Breast epithelium (tissue), 4 donors: ENCODE measurements around the gene PROS1. TPM values are rescaled to one million over a fixed set of nuclear protein-coding genes. Genes with fewer than 3 reads are reported as not detected.

ENCODE experiments used
- DNase-seq, 2 donors: peaks; one replicate each; pipeline ENCODE4 v3.0.0-alpha.2; 2019; ENCODE audit warnings: low spot score in 2 of 2
- H3K27ac ChIP-seq, 2 donors: fragments of 200-600 bp; sonication (generic) in 1 of 2; one replicate each; pipeline ENCODE4 v1.5.1; 2016 to 2019; ENCODE audit warnings: mild to moderate bottlenecking in 1 of 2
- H3K27me3 ChIP-seq, 2 donors: fragments of 200-600 bp; sonication (generic) in 1 of 2; one replicate each; pipeline versions ENCODE4 v1.5.1 to v1.6.0; 2017 to 2019; ENCODE audit warnings: control low read depth in 1 of 2, mild to moderate bottlenecking in 1 of 2
- H3K36me3 ChIP-seq: fragments of 200-600 bp; one replicate; pipeline ENCODE4 v1.5.1; 2019
- H3K4me1 ChIP-seq, 2 donors: fragments of 200-600 bp; sonication (generic); one replicate each; pipeline ENCODE4 v1.5.1; 2016 to 2019; ENCODE audit warnings: control low read depth in 1 of 2
- H3K4me3 ChIP-seq, 3 donors: fragments of 200-600 bp; sonication (generic); 1 replicate in 2 of 3; 2 replicates in 1 of 3; pipeline ENCODE4 v1.5.1; 2016 to 2019; ENCODE audit warnings: mild to moderate bottlenecking in 3 of 3, moderate library complexity in 2 of 3
- H3K9me3 ChIP-seq, 2 donors: fragments of 200-600 bp; sonication (generic) in 1 of 2; one replicate each; pipeline ENCODE4 v1.5.1; 2016 to 2019; ENCODE audit warnings: control low read depth in 1 of 2
- POLR2A ChIP-seq: fragments of 450-650 bp; IDR thresholded peaks from one replicate; pipeline ENCODE4 v1.6.1; 2016; ENCODE audit warnings: antibody characterized with exemption, mild to moderate bottlenecking, moderate library complexity
- POLR2AphosphoS5 ChIP-seq, 3 donors: sonication (generic); formaldehyde crosslinking; IDR thresholded peaks; one replicate each; pipeline ENCODE4 v1.6.1; 2017; ENCODE audit warnings: antibody characterized with exemption in 3 of 3
- intact Hi-C: fragments of 100-400 bp; cut with DNase I; formaldehyde crosslinking; loops from one replicate; pipeline ENCODE4 v1.15.1; 2023; ENCODE audit warnings: low total_unique reads
- total RNA-seq, 3 donors: library from RNA; depleted of rRNA; stranded (reverse); fragments of >200 nt; gene quantifications; one replicate each; pipeline ENCODE4 v1.1.0, GENCODE V29; 2016
- TF ChIP-seq, protein P1 (sequence below), 3 donors: fragments of 450-650 bp; IDR thresholded peaks; one replicate each; pipeline ENCODE4 v1.5.1; 2016 to 2017; ENCODE audit warnings: antibody characterized with exemption in 3 of 3, mild to moderate bottlenecking in 3 of 3, moderate library complexity in 3 of 3

The PROS1 gene
- total RNA-seq: 10 to 100 TPM; 65.4 to 74.4 (median 65.7) TPM

DNA sequence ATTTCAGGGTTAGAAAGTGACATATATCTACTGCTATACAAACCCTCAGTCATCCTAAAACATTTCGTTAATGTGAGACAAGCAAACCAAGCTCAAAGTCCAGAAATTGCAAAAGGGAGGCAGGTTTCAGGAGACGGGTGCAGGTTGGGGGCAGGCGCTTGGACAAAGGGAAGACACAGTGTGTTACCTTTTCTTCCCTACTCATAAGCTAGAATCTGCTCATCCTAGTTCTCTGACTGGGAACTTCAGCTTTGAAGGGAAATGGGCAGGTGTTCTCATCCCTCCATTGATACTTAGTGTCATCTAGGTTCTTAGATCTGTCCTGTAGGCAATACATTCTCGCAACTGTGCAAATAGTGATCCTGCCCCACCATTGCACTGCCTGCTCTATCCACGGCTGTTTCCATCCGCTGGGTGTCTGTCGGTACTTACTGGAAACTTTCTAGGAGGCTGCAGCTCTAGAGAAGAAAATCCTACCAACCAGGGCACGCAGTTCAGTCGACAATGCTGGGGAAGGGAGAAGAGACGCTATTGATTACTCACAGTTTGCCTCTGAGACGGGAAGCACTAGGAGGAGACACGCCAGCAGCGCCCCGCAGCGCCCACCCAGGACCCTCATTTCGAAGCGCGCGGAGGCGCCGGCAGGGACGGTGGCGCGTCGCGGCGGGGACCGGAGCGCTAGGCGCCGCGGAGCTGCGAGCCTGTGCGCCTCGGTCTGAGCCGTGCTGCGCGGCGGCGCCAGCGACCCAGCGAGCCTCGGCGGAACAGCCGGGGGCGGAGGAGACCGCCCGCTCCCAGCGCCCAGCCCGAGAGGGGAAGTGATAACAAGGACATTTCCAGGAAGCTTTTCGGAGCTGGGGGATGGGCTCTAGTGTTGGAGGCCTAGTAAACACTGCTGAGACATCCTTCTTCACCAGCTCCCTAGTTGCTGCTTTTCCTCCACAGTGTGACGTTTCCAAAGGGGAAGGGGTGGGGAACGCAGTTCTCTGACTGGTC is at the start of gene PROS1:
Gene PROS1 (minus strand): TSS at position 766 of the 996 bp plus-strand sequence. CDS start 147 bp downstream, at position 619.
- intact Hi-C loops: no loop called here
- TF ChIP-seq POLR2AphosphoS5 (IDR thresholded peaks at IDR 0.05): peak in 2 of 3 donors; percentile 69 to 72
- TF ChIP-seq, protein P1, sequence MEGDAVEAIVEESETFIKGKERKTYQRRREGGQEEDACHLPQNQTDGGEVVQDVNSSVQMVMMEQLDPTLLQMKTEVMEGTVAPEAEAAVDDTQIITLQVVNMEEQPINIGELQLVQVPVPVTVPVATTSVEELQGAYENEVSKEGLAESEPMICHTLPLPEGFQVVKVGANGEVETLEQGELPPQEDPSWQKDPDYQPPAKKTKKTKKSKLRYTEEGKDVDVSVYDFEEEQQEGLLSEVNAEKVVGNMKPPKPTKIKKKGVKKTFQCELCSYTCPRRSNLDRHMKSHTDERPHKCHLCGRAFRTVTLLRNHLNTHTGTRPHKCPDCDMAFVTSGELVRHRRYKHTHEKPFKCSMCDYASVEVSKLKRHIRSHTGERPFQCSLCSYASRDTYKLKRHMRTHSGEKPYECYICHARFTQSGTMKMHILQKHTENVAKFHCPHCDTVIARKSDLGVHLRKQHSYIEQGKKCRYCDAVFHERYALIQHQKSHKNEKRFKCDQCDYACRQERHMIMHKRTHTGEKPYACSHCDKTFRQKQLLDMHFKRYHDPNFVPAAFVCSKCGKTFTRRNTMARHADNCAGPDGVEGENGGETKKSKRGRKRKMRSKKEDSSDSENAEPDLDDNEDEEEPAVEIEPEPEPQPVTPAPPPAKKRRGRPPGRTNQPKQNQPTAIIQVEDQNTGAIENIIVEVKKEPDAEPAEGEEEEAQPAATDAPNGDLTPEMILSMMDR (IDR thresholded peaks at IDR 0.05): no peak
- Histone ChIP-seq H3K4me3 (peak within 1 kb of the TSS; percentile 53 to 79 (median 61)), H3K9me3 (no peaks in the 10 kb centered on the region), H3K4me1 (no peaks in the 10 kb centered on the region), H3K27ac (peak within 1 kb of the TSS; percentile 85 to 95), H3K27me3 (no peaks in the 10 kb centered on the region), H3K36me3 (no peaks in the 10 kb centered on the region)
- peak; percentile 61 to 66 for DNase-seq

DNA sequence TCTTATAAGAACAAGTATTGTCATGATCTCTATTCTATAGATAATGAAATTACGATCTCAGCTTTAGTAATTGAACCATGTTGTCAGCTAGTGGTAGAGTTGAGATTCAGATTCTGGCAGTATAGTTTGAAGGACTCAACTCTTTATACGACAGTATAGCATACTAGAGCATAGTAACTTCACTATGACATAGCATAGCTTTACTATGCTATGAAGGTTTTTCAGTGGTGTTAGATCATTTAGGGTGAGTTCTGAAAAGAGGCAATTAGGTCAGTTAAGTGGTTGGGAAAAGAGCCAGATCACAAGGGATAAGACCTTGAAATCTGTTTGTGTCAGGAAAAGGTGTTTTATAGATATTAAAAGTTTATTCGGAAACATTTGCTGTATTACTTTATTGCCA is 46.6 kb upstream of the PROS1 start:
- no peak for DNase-seq
- Histone ChIP-seq H3K9me3 (no peaks in the 10 kb centered on the region), H3K4me1 (no peaks in the 10 kb centered on the region), H3K27me3 (no peaks in the 10 kb centered on the region), H3K4me3 (no peak overlapping the region), H3K36me3 (peaks cover 4% of the 10 kb centered on the region), H3K27ac (no peak overlapping the region)
- no peak for TF ChIP-seq POLR2A
- intact Hi-C loops: no loop called here

GRCh38 chr3:94019659-94020058 is 46.0 kb upstream of the PROS1 start:
- Histone ChIP-seq H3K27me3 (no peaks in the 10 kb centered on the region), H3K36me3 (peaks cover 4% of the 10 kb centered on the region), H3K4me1 (no peaks in the 10 kb centered on the region), H3K4me3 (no peak overlapping the region), H3K9me3 (no peaks in the 10 kb centered on the region), H3K27ac (no peak overlapping the region)
- no peak for DNase-seq
- TF ChIP-seq POLR2AphosphoS5 (IDR thresholded peaks at IDR 0.05): no peak
- TF ChIP-seq, protein P1 (IDR thresholded peaks at IDR 0.05): no peak
- TF ChIP-seq POLR2A: no peak
- intact Hi-C loops: no loop called here

- Histone ChIP-seq H3K27ac (no peak overlapping the region), H3K36me3 (no peaks in the 10 kb centered on the region), H3K27me3 (no peaks in the 10 kb centered on the region), H3K4me1 (no peaks in the 10 kb centered on the region), H3K4me3 (no peak overlapping the region), H3K9me3 (no peaks in the 10 kb centered on the region)
- TF ChIP-seq, protein P1 (IDR thresholded peaks at IDR 0.05): no peak
- no peak for DNase-seq
- intact Hi-C loops: no loop called here
These were observed 41.3 kb upstream of the PROS1 start for GRCh38 chr3:94015025-94015424.

DNA sequence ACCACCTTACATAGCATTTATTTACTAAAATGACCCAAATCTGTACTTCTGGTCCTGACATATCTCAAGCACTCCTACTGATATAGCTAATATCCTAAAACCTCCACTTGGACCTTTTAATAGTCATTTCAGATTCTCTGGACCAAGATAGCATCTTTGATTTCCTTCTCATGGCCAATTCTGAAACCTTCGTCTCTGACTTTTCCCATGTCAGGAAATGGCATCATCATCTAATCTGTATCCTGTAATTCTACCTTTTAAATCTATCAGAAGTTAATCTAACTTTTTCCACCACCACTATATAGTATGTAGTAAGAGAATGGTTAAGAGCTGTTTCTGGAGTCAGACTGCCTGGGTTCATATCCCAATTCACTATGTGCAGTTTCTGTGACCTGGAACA is 38.5 kb upstream of the PROS1 start:
- no peak for DNase-seq
- TF ChIP-seq, protein P1 (IDR thresholded peaks at IDR 0.05): no peak
- no peak for TF ChIP-seq POLR2A
- no peak for TF ChIP-seq POLR2AphosphoS5 (IDR thresholded peaks at IDR 0.05)
- Histone ChIP-seq H3K27me3 (no peaks in the 10 kb centered on the region), H3K9me3 (no peaks in the 10 kb centered on the region), H3K4me3 (no peak overlapping the region), H3K27ac (no peak overlapping the region), H3K4me1 (no peaks in the 10 kb centered on the region), H3K36me3 (no peaks in the 10 kb centered on the region)
- intact Hi-C loops: no loop called here
